ENCODE results near the gene RBP7.

RBP7 gene

GRCh38 chr1:9996624-9997582 lies at the start of gene RBP7:
RBP7 (plus strand) TSS chr1:9997228; CDS start chr1:9997259, 31 bp downstream.
- H3K4me3 ChIP-seq (ENCODE audit: severe bottlenecking), result peak within 1 kb of the TSS; percentile 37
- no peaks in the 10 kb centered on the region for H3K36me3 ChIP-seq (ENCODE audit: low read depth)
- ATAC-seq (ENCODE audit: low read depth), result peak; percentile 66
- H3K4me1 ChIP-seq (ENCODE audit: insufficient read depth, poor library complexity, severe bottlenecking), result no peaks in the 10 kb centered on the region
- no peak for DNase-seq (ENCODE audit: low spot score)
- TF ChIP-seq CTCF (IDR thresholded peaks at IDR 0.05; ENCODE audit: poor library complexity, severe bottlenecking), result no peak
- H3K27ac ChIP-seq (ENCODE audit: poor library complexity, severe bottlenecking), result no peak within 1 kb of the TSS
- no peaks in the 10 kb centered on the region for H3K9me3 ChIP-seq (ENCODE audit: severe bottlenecking)
- peaks cover 9% of the 10 kb centered on the region for H3K27me3 ChIP-seq (ENCODE audit: insufficient read depth, poor library complexity, severe bottlenecking)

GRCh38 chr1:9957726-9958125 lies 39.3 kb upstream of the RBP7 start:
- Histone ChIP-seq H3K4me3 (ENCODE audit: severe bottlenecking) (no peak overlapping the region), H3K36me3 (ENCODE audit: low read depth) (no peaks in the 10 kb centered on the region), H3K27ac (ENCODE audit: poor library complexity, severe bottlenecking) (no peak overlapping the region), H3K9me3 (ENCODE audit: severe bottlenecking) (no peaks in the 10 kb centered on the region), H3K4me1 (ENCODE audit: insufficient read depth, poor library complexity, severe bottlenecking) (peaks cover 6% of the 10 kb centered on the region), H3K27me3 (ENCODE audit: insufficient read depth, poor library complexity, severe bottlenecking) (no peaks in the 10 kb centered on the region)
- TF ChIP-seq CTCF (IDR thresholded peaks at IDR 0.05; ENCODE audit: poor library complexity, severe bottlenecking), result no peak
- no peak for ATAC-seq (ENCODE audit: low read depth)
- no peak for DNase-seq (ENCODE audit: low spot score)

DNA sequence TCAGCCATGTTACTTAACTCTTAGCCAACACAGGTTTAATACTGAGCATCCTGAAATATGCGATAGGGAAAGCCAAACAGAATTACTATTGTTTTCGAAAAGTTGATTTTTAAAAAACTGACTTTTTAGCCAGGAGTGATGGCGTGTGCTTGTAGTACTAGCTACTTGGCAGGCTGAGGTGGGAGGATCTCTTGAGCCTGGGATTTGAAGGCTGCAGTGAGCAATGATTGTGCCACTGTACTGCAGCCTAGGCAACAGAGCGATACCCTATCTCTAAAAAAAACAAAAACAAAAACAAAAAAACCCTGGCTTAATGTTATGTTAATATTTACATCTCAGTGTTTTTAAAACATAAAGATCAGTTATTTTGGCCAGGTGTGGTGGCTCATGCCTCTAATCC lies 37.0 kb upstream of the RBP7 start:
- ATAC-seq (ENCODE audit: low read depth), result no peak
- Histone ChIP-seq H3K9me3 (ENCODE audit: severe bottlenecking) (no peaks in the 10 kb centered on the region), H3K4me1 (ENCODE audit: insufficient read depth, poor library complexity, severe bottlenecking) (peaks cover 6% of the 10 kb centered on the region), H3K27ac (ENCODE audit: poor library complexity, severe bottlenecking) (no peak overlapping the region), H3K36me3 (ENCODE audit: low read depth) (0 out of 2 replicates have a peak, but pooled peaks cover 2% of the 10 kb centered on the region), H3K4me3 (ENCODE audit: severe bottlenecking) (no peak overlapping the region), H3K27me3 (ENCODE audit: insufficient read depth, poor library complexity, severe bottlenecking) (no peaks in the 10 kb centered on the region)
- DNase-seq (ENCODE audit: low spot score), result no peak
- no peak for TF ChIP-seq CTCF (IDR thresholded peaks at IDR 0.05; ENCODE audit: poor library complexity, severe bottlenecking)

GRCh38 chr1:9960706-9961562 lies 36.1 kb upstream of the RBP7 start:
- Histone ChIP-seq H3K36me3 (ENCODE audit: low read depth) (0 out of 2 replicates have a peak, but pooled peaks cover 2% of the 10 kb centered on the region), H3K27me3 (ENCODE audit: insufficient read depth, poor library complexity, severe bottlenecking) (no peaks in the 10 kb centered on the region), H3K9me3 (ENCODE audit: severe bottlenecking) (no peaks in the 10 kb centered on the region), H3K4me1 (ENCODE audit: insufficient read depth, poor library complexity, severe bottlenecking) (peaks cover 6% of the 10 kb centered on the region), H3K4me3 (ENCODE audit: severe bottlenecking) (no peak overlapping the region), H3K27ac (ENCODE audit: poor library complexity, severe bottlenecking) (no peak overlapping the region)
- DNase-seq (ENCODE audit: low spot score) (no peak), ATAC-seq (ENCODE audit: low read depth) (no peak)
- no peak for TF ChIP-seq CTCF (IDR thresholded peaks at IDR 0.05; ENCODE audit: poor library complexity, severe bottlenecking)
